Measurements from ENCODE around the gene HDAC5. TPM values are rescaled to one million over a fixed set of nuclear protein-coding genes. Genes with fewer than 3 reads are reported as not detected.

HDAC5 gene
- total and polyA plus RNA-seq, 4 donors = 32.1 to 68.8 (median 54.0) TPM

DNA sequence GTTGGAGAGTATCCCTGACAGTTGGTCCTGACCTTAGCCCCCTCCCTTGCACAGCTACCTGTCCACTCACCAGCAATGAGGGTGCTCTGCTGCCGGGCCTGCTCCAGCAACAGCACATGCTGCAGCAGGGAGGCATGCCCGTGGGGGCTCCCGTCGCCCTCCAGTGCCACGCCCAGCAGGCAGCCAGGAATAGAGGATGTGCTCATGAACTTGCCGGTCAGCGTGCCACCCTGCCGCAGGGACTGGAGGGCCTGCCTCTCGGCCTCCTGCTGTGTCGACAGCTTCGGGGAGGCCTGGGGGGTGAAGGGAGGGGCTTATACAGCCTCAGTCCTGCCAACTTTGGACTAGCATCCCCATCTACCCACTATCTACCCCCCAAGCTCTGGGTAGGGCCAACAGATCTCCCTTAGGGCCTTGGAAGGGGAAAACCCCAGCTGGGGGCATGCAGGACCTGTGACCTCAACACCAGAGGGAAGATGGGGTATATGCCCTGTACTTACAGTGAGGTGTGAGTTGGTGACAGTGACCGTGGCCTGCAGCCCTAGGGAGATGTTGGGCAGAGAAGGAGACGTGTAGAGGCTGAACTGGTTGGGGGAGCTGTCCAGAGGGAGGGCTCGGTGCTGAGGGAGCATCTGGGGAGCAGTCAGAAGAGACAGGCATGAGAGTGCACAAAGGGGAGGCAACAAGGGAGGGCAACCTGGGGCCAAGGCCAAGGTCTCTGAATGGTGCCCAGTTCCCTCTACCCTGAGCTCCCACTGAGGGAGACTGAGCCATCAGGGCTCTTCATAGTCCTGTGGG is 32.0 kb downstream of the HDAC5 start:
- no peak for DNase-seq (ENCODE audit: low read depth in 4 of 6, low spot score in 6 of 6)
- no peak overlapping the region for H3K4me3 ChIP-seq (ENCODE audit: low read depth, low read length)
- peaks cover 65% of the 10 kb centered on the region for H3K36me3 ChIP-seq (ENCODE audit: control insufficient read depth, insufficient read depth, low read length)
- no peaks in the 10 kb centered on the region for H3K9me3 ChIP-seq (ENCODE audit: control insufficient read depth, insufficient read depth, low read length)
- H3K27me3 ChIP-seq (ENCODE audit: control insufficient read depth, insufficient read depth, low read length) = no peaks in the 10 kb centered on the region
- no peak overlapping the region for H3K27ac ChIP-seq (ENCODE audit: low read depth, low read length)
- peaks cover 42% of the 10 kb centered on the region for H3K4me1 ChIP-seq (ENCODE audit: control insufficient read depth, insufficient read depth, low read length)
- 88% methylated on average over 11 of the region's 14 CpGs for WGBS (ENCODE audit: insufficient coverage)

DNA sequence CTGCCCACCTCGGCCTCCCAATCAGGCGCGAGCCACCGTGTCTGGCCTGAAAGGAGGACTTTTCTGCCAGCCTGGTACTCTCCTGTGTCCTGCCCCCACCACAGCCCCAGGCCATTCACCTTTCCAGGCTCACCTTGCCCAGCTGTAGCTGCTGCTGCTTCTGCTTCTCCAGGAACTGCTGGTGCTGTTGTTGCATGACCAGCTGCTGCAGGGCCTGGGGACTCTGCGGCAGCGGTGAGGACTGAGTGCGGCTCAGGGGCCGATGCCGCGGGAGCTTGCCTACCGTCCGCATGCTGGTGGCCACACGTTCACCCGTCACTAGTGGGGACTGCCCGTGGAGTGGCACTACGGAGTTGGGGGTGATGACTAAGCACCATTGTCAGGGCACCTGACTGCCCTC is 35.2 kb downstream of the HDAC5 start:
- peaks cover 90% of the 10 kb centered on the region for H3K36me3 ChIP-seq (ENCODE audit: control insufficient read depth, insufficient read depth, low read length)
- H3K27me3 ChIP-seq (ENCODE audit: control insufficient read depth, insufficient read depth, low read length) = no peaks in the 10 kb centered on the region
- no peaks in the 10 kb centered on the region for H3K9me3 ChIP-seq (ENCODE audit: control insufficient read depth, insufficient read depth, low read length)
- H3K27ac ChIP-seq (ENCODE audit: low read depth, low read length) = no peak overlapping the region
- DNase-seq (ENCODE audit: low read depth in 4 of 6, low spot score in 6 of 6) = no peak
- H3K4me3 ChIP-seq (ENCODE audit: low read depth, low read length) = no peak overlapping the region
- peaks cover 17% of the 10 kb centered on the region for H3K4me1 ChIP-seq (ENCODE audit: control insufficient read depth, insufficient read depth, low read length)
- 93% methylated on average over 14 of the region's 16 CpGs for WGBS (ENCODE audit: insufficient coverage)

DNA sequence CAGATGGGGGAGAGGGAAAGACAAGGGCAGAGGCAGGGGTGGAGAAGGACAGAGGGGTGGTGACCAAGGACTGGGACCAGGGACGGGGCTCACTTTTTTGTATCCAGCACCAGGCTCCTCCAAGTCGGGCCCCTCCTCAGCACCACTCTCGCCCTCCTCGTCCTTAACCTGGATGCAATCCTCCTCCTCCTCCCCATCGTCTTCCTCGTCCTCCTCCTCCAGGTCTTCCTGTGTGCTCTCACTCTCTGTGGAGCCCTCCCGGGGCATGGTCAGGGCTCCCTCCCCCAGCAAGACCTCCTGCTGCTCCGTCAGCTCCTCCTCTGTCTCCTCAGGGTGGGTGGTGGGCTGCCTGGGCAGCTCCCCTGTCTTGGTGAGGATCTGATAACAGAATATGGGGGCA is 36.1 kb downstream of the HDAC5 start:
- Histone ChIP-seq H3K4me1 (ENCODE audit: control insufficient read depth, insufficient read depth, low read length) (peaks cover 12% of the 10 kb centered on the region), H3K9me3 (ENCODE audit: control insufficient read depth, insufficient read depth, low read length) (no peaks in the 10 kb centered on the region), H3K36me3 (ENCODE audit: control insufficient read depth, insufficient read depth, low read length) (peaks cover 90% of the 10 kb centered on the region), H3K27me3 (ENCODE audit: control insufficient read depth, insufficient read depth, low read length) (no peaks in the 10 kb centered on the region), H3K27ac (ENCODE audit: low read depth, low read length) (no peak overlapping the region), H3K4me3 (ENCODE audit: low read depth, low read length) (no peak overlapping the region)
- WGBS (ENCODE audit: insufficient coverage) = 37% methylated on average over 4 of the region's 8 CpGs
- no peak for DNase-seq (ENCODE audit: low read depth in 4 of 6, low spot score in 6 of 6)

DNA sequence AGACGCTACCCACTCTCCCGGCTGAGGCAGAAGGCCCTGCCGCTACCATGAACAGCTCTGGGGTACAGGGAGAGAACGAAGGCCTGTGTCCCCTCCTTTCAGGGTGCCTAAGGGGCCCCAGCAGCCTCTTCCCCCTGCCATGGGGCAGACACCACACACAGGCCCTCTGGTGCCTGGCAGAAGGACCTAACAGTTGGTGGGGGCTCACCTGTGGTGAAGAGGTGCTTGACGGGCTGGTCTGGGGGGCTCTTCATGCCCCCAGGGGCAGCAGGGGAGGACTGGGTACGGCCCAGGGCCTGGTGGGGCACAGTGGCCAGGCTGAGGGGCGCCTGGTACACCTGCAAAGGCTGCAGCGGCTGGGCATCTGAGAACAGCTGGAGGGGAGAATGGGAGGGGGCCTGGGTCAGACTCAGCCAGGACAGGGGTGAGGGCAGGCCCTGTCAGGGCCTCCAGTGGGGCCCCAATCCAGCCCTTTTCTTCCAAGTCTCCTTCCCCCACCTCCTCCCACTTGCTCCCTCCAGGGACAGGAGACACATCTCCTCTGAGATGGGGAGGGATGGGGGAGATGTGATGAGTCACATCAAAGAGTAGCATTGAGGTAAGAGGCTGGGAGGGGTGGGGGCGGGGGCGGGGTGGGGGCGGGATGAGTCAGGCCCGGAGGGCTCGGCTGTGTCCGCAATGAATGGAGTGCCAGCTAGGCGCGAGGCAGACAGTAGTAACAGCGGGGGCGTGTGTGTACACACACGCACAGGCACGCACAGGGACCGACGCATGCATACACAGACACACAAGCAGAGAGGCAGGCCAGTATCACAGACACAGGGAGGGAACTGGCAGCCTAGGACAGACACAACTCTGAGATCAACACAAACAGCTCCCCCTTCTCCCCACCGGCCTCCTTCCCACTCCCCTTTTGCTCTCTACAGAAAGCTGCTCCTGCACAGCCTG is 36.8 kb downstream of the HDAC5 start:
- Histone ChIP-seq H3K36me3 (ENCODE audit: control insufficient read depth, insufficient read depth, low read length) (peaks cover 90% of the 10 kb centered on the region), H3K27me3 (ENCODE audit: control insufficient read depth, insufficient read depth, low read length) (no peaks in the 10 kb centered on the region), H3K4me1 (ENCODE audit: control insufficient read depth, insufficient read depth, low read length) (peaks cover 12% of the 10 kb centered on the region), H3K9me3 (ENCODE audit: control insufficient read depth, insufficient read depth, low read length) (no peaks in the 10 kb centered on the region), H3K4me3 (ENCODE audit: low read depth, low read length) (no peak overlapping the region), H3K27ac (ENCODE audit: low read depth, low read length) (no peak overlapping the region)
- WGBS (ENCODE audit: insufficient coverage) = 40% methylated on average over 20 of the region's 23 CpGs
- DNase-seq (ENCODE audit: low read depth in 4 of 6, low spot score in 6 of 6) = no peak

DNA sequence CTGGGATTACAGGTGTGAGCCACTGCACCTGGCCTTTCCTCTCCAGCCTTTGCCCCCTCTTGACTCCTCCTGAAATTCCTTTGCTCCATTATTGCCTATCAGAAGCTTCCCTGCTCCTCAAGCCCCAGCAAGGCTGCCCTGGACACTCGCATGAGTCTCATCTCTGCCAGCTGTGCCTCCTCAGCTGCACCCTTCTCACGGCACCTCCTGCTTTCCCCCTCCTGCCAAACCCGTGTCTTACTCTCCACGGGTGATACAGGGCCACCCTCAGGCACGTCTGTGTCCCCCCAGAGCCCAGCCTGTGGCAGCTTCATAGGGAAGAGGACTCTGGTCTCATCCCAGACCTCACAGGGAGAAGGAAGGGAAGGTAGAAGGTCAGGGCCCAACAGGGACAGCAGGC is 37.5 kb downstream of the HDAC5 start:
- no peaks in the 10 kb centered on the region for H3K9me3 ChIP-seq (ENCODE audit: control insufficient read depth, insufficient read depth, low read length)
- no peak overlapping the region for H3K27ac ChIP-seq (ENCODE audit: low read depth, low read length)
- H3K27me3 ChIP-seq (ENCODE audit: control insufficient read depth, insufficient read depth, low read length) = no peaks in the 10 kb centered on the region
- DNase-seq (ENCODE audit: low read depth in 4 of 6, low spot score in 6 of 6) = no peak
- peaks cover 86% of the 10 kb centered on the region for H3K36me3 ChIP-seq (ENCODE audit: control insufficient read depth, insufficient read depth, low read length)
- H3K4me1 ChIP-seq (ENCODE audit: control insufficient read depth, insufficient read depth, low read length) = peaks cover 13% of the 10 kb centered on the region
- H3K4me3 ChIP-seq (ENCODE audit: low read depth, low read length) = no peak overlapping the region
- WGBS (ENCODE audit: insufficient coverage) = 78% methylated on average over 3 of the region's 5 CpGs

GRCh38 chr17:44084921-44085320 is 38.5 kb downstream of the HDAC5 start:
- Histone ChIP-seq H3K4me3 (ENCODE audit: low read depth, low read length) (no peak overlapping the region), H3K36me3 (ENCODE audit: control insufficient read depth, insufficient read depth, low read length) (peaks cover 87% of the 10 kb centered on the region), H3K4me1 (ENCODE audit: control insufficient read depth, insufficient read depth, low read length) (peaks cover 23% of the 10 kb centered on the region), H3K27ac (ENCODE audit: low read depth, low read length) (no peak overlapping the region), H3K27me3 (ENCODE audit: control insufficient read depth, insufficient read depth, low read length) (no peaks in the 10 kb centered on the region), H3K9me3 (ENCODE audit: control insufficient read depth, insufficient read depth, low read length) (no peaks in the 10 kb centered on the region)
- DNase-seq (ENCODE audit: low read depth in 4 of 6, low spot score in 6 of 6) = no peak
- 83% methylated on average over 7 of the region's 7 CpGs for WGBS (ENCODE audit: insufficient coverage)

GRCh38 chr17:44084131-44084538 is 39.3 kb downstream of the HDAC5 start:
- H3K9me3 ChIP-seq (ENCODE audit: control insufficient read depth, insufficient read depth, low read length) = no peaks in the 10 kb centered on the region
- no peak overlapping the region for H3K27ac ChIP-seq (ENCODE audit: low read depth, low read length)
- DNase-seq (ENCODE audit: low read depth in 4 of 6, low spot score in 6 of 6) = peak in 1 of 6 donors; percentile 28
- H3K27me3 ChIP-seq (ENCODE audit: control insufficient read depth, insufficient read depth, low read length) = no peaks in the 10 kb centered on the region
- peaks cover 91% of the 10 kb centered on the region for H3K36me3 ChIP-seq (ENCODE audit: control insufficient read depth, insufficient read depth, low read length)
- WGBS (ENCODE audit: insufficient coverage) = 33% methylated on average over 4 of the region's 10 CpGs
- peaks cover 24% of the 10 kb centered on the region for H3K4me1 ChIP-seq (ENCODE audit: control insufficient read depth, insufficient read depth, low read length)
- no peak overlapping the region for H3K4me3 ChIP-seq (ENCODE audit: low read depth, low read length)

- no peaks in the 10 kb centered on the region for H3K27me3 ChIP-seq (ENCODE audit: control insufficient read depth, insufficient read depth, low read length)
- DNase-seq (ENCODE audit: low read depth in 4 of 6, low spot score in 6 of 6) = no peak
- H3K9me3 ChIP-seq (ENCODE audit: control insufficient read depth, insufficient read depth, low read length) = no peaks in the 10 kb centered on the region
- peaks cover 92% of the 10 kb centered on the region for H3K36me3 ChIP-seq (ENCODE audit: control insufficient read depth, insufficient read depth, low read length)
- H3K4me1 ChIP-seq (ENCODE audit: control insufficient read depth, insufficient read depth, low read length) = peaks cover 24% of the 10 kb centered on the region
- no peak overlapping the region for H3K27ac ChIP-seq (ENCODE audit: low read depth, low read length)
- 88% methylated on average over 8 of the region's 12 CpGs for WGBS (ENCODE audit: insufficient coverage)
- no peak overlapping the region for H3K4me3 ChIP-seq (ENCODE audit: low read depth, low read length)
Observed at GRCh38 chr17:44083250-44083849, 40.1 kb downstream of the HDAC5 start.

DNA sequence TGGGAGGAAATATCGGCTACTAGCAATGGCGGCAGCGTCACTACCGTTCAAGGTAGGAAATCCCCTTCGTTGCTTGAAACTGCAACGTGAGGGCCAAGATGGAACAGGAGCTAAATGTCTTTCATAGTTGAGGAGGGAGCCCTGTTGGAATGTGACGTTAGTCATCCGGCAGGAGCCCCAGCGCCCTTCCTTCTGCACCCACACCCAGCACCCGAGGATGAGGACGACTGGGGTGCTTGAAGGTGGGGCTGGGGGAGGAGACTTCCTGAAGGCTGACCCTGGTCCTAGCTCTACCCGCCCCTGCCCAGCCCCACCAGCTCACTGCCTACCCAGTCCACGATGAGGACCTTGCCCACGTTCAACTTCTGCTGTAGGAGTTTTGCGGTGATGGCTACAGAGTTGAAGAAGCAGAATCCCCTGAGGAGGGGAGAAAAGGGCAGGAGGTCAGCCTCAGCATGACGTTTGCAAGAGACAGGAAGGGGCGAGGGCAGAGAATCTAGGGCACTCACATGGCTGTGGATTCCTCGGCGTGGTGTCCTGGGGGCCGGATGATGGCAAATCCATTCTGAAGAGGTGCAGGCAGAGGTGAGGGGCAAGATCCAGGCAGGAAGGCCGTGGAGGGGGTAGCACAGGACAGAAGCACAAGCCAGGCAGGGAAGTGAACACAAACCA is 41.0 kb downstream of the HDAC5 start:
- H3K4me1 ChIP-seq (ENCODE audit: control insufficient read depth, insufficient read depth, low read length) = peaks cover 25% of the 10 kb centered on the region
- H3K36me3 ChIP-seq (ENCODE audit: control insufficient read depth, insufficient read depth, low read length) = peaks cover 92% of the 10 kb centered on the region
- WGBS (ENCODE audit: insufficient coverage) = 86% methylated on average over 13 of the region's 21 CpGs
- no peak for DNase-seq (ENCODE audit: low read depth in 4 of 6, low spot score in 6 of 6)
- H3K4me3 ChIP-seq (ENCODE audit: low read depth, low read length) = no peak overlapping the region
- no peaks in the 10 kb centered on the region for H3K9me3 ChIP-seq (ENCODE audit: control insufficient read depth, insufficient read depth, low read length)
- H3K27me3 ChIP-seq (ENCODE audit: control insufficient read depth, insufficient read depth, low read length) = no peaks in the 10 kb centered on the region
- no peak overlapping the region for H3K27ac ChIP-seq (ENCODE audit: low read depth, low read length)

All from spinal cord (tissue), 10 donors.